C4-2B (cell line): Measurements from ENCODE around the gene BUD23.

Experiments used
- H3K27ac ChIP-seq: fragments of 450-650 bp; 2 replicates; pipeline ENCODE4 v1.5.1; 2017
- CTCF ChIP-seq: fragments of 450-650 bp; conservative IDR thresholded peaks from 2 replicates; pipeline ENCODE4 v1.5.1; 2017; ENCODE audit warnings: mild to moderate bottlenecking
- ZFX ChIP-seq: fragments of 450-650 bp; IDR thresholded peaks from 2 replicates; pipeline ENCODE4 v1.6.1; 2017

Gene BUD23

GRCh38 chr7:73703757-73704639 lies 20.6 kb downstream of the BUD23 start:
- no peak overlapping the region for H3K27ac ChIP-seq
- TF ChIP-seq CTCF = no peak

DNA sequence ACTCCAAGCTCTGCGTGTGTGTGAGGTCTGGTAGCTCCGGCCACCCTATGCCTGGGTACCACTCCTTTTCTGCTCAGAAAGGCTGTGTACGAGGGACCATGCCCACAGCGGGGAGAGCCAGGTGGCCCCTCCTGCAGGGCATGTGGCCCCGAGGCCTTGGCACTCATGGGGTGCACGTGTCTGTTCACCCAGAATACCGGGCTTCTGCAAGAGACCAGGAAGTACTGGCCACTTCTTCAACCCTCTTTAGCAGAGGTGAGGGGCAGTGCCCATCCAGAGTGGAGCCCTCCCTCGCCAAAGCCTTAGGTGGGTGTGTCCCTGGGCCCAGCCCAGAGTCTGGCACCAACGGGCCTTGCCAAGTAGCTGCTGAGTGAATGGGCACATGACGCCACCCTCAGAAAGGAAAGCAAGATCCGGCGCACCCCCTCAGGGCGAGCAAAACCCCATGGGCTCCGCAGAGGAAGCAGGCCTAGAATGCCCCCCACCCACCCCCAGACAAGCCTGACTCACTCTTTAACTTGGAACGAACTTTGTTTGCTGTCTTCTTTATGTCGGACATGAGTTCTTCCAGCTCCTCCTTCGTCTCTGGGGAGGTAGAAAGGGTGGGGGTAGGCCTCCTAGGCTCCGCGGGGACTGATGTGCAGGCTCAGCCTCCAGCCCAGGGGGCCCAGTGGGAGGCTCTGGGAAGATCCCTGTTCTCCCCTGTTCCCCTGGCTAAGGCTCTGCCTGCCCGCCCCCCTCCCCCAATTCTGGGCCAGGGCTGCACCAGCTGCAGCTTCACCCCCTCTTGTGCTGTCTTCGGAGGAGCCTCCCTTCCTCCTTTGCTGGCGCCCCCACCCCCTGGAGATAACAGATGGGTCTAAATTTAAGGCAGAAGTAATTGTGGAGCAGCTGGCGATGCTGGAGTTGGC lies 21.5 kb downstream of the BUD23 start:
- H3K27ac ChIP-seq = no peak overlapping the region
- TF ChIP-seq ZFX = no peak
- TF ChIP-seq CTCF = no peak

DNA sequence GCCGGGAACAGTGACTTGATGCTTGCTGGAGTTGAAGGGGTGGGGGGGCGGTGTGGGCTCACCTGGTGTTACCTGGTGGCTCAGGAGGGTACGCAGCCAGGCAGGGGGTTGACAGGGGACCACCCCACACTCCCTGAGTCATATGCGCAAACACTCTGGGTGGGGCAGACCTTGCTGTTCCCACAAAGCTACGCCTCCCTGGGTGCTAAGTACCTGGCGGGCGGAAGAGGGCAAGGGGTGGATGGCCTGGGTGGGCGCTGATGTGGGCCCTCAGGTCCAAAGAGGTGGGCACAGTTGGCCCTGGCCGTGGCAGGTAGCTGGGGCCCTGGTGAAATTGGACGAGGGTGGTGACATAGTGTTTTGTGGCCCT lies 22.1 kb downstream of the BUD23 start:
- H3K27ac ChIP-seq = no peak overlapping the region
- TF ChIP-seq ZFX = no peak
- no peak for TF ChIP-seq CTCF

DNA sequence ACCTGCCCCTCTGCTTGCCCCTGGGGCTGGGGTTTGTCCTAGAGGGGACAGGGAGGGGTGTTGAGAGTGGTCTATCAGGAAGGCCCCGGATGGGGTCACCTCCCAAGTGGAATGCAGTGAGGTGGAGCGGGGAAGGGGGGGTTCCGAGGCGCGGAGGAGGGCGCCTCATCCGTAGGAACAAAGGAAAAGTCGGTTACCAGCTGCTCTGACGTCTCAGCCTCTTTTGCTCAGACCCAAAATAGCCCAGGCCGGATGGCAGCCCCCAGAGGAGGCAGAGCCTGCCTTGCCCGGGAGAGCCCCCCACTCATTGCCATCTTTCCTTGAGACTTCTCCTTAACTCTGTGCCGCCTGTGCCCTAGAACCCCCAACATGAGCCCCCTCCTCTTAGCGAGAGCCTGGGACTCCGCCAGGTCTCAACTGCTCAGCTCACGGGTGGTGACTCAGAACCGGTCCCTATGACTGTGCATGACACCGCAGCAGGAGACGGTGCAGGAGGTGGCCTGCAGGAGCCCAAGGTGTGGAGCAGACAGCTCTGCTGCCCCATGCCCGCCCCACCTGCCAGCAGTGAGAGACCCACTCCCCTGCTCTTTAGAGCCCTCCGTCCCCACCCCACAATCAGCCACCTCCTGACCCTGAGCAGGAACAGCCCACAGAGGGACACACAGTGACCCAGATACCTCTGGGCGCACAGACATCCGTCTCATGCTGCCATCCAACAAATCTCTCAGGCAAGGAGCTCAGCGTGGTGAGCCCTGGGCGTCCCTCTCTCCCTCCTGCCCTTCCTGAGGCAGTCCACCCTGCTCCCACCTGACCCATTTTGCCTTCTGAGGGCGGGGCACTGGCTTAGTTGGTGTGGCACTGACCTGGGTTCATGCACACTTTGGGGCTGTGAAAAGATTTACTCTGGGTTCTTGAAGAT lies 23.0 kb downstream of the BUD23 start:
- no peak for TF ChIP-seq CTCF
- no peak for TF ChIP-seq ZFX

GRCh38 chr7:73707045-73707631 lies 23.7 kb downstream of the BUD23 start:
- H3K27ac ChIP-seq = no peak overlapping the region
- TF ChIP-seq ZFX = no peak
- TF ChIP-seq CTCF = no peak

More for the DNA sequence above, 23.0 kb downstream of the BUD23 start:
- H3K27ac ChIP-seq = no peak overlapping the region

DNA sequence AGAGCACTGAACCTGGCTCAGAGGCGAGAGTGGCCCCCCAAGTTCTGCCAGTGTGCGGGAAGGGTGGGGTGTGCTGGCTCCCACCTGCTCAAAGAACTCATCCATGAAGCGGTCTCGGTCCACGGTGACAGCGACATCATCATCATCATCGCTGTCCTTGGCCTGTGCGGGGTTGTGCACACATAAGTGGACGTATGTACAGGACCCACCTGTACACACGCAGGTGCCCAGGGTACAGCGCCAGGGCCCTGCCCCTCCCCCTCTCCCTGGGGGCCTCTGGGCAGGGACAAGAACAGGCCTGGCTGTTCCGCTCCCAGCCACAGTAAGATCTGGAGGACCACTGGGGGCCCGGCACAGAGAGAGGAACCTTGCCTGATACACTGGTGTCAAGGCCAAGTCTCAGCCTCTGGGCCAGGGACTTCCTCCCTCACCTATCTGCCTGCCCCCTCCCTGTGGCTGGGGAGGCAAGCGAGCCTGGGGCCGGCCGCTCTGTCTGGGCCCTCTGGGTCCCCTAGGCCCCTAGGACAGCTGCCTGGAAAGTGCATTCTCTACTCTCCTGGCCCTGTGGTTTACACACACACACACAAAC lies 25.7 kb downstream of the BUD23 start:
- no peak overlapping the region for H3K27ac ChIP-seq
- TF ChIP-seq CTCF (no peak), ZFX (no peak)
